WI38 (cell line): ENCODE measurements around the gene PFKL.

Experiments
- H3K4me3 ChIP-seq: 2 replicates; pipeline ENCODE4 v1.5.1; 2011; ENCODE audit warnings: low read depth, mild to moderate bottlenecking, control low read depth, low read length
- TF ChIP-seq, protein P1 (sequence below): IDR thresholded peaks from 2 replicates; pipeline ENCODE4 v1.5.1; 2012; ENCODE audit warnings: low read depth, mild to moderate bottlenecking, control low read depth, low read length

The PFKL gene

GRCh38 chr21:44325386-44326271 is 25.8 kb downstream of the PFKL start:
- H3K4me3 ChIP-seq, result no peak overlapping the region
- TF ChIP-seq, protein P1, sequence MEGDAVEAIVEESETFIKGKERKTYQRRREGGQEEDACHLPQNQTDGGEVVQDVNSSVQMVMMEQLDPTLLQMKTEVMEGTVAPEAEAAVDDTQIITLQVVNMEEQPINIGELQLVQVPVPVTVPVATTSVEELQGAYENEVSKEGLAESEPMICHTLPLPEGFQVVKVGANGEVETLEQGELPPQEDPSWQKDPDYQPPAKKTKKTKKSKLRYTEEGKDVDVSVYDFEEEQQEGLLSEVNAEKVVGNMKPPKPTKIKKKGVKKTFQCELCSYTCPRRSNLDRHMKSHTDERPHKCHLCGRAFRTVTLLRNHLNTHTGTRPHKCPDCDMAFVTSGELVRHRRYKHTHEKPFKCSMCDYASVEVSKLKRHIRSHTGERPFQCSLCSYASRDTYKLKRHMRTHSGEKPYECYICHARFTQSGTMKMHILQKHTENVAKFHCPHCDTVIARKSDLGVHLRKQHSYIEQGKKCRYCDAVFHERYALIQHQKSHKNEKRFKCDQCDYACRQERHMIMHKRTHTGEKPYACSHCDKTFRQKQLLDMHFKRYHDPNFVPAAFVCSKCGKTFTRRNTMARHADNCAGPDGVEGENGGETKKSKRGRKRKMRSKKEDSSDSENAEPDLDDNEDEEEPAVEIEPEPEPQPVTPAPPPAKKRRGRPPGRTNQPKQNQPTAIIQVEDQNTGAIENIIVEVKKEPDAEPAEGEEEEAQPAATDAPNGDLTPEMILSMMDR, result no peak

GRCh38 chr21:44326272-44326647 is 26.4 kb downstream of the PFKL start:
- TF ChIP-seq, protein P1, result no peak

DNA sequence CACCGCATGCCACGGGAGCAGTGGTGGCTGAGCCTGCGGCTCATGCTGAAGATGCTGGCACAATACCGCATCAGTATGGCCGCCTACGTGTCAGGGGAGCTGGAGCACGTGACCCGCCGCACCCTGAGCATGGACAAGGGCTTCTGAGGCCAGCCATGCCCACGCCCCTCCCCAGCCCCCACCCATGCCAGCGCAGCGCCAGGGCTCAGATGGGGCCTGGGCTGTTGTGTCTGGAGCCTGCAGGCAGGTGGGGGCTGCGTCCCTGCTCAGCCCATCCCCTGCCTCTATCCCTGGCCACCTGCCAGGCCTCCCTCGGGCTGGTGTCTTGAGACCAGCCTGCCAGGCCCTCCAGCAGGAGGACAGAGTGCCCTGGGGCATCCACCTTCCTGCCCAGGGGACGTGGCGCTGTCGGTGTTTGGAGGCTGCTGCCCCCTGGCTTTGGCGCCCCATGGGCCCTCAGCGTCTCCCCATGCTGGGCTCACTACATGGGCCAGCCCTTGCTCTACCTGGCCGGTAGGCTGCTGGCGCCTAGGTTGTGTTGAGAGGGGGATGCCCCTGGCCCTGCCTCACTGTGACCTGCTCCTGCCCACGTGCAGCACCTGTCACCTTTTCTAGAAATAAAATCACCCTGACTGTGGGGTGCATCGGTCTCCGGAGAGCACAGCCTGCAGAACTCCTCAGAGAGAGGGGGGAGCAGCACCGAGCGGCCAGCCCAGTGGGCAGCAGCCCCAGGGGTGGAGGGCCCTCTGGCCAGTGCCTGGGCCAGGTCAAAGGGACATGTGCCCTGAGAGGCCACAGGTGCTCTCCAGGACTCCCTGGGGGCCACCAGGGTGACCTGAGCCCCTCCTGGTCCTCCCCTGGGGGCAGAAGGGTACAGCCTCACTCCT is 27.1 kb downstream of the PFKL start:
- H3K4me3 ChIP-seq, result no peak overlapping the region
- TF ChIP-seq, protein P1, result no peak

More at GRCh38 chr21:44326272-44326647, 26.4 kb downstream of the PFKL start:
- no peak overlapping the region for H3K4me3 ChIP-seq

GRCh38 chr21:44327603-44327974 is 27.7 kb downstream of the PFKL start:
- no peak overlapping the region for H3K4me3 ChIP-seq
- TF ChIP-seq, protein P1, result no peak

- TF ChIP-seq, protein P1, result no peak
- no peak overlapping the region for H3K4me3 ChIP-seq
Measured at GRCh38 chr21:44328242-44328895, 28.5 kb downstream of the PFKL start.

DNA sequence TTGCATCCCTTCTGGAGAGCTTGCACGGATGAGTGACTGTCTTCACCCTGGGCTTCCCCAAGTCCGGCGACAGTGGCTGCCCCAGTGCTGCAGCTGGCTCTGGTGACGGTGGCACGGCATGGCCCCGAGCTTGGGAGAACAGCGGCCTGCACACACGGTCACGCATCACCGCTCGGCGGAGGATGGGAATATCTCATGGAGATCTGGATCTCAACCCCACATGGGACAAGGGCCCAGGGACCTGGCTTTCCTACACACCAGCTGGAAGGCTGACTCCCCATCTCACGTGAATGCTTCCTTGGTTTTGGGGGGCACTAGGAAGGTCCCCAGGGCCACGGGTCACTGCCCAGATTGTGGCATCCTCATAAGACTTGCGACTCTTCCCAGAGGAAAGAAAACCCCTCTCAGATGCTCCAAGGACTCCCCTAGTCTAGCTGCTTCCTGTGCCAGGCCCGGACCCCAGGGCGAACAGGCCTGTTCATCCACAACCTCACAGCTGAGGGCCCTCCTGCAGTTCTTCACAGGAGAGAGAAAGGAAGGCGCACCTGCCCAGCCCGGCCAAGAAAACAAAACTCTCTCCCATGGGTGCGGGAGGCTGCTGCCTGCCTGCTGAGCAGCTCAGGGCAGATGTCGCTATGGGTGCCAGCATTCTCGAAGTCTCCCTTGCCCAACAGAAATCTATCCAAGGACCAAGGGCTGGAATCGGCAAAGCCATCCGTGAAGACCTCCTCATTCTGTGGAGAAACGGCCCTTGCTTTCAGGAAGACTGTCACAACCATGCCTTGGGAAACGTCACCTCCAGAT is 29.4 kb downstream of the PFKL start:
- H3K4me3 ChIP-seq, result no peak overlapping the region
- TF ChIP-seq, protein P1, result no peak
